Adrenal gland (tissue), 12 donors: Measurements from ENCODE around the gene UBE2K. TPM values are rescaled to one million over a fixed set of nuclear protein-coding genes. Genes with fewer than 3 reads are reported as not detected.
"Not testable (repeated sequence)": the region's sequence is repeated elsewhere in the genome, so short reads cannot be mapped to it uniquely, and the experiment has no call there.

Experiments
- DNase-seq, 7 donors: peaks; one replicate each; pipeline ENCODE4 v3.0.0-alpha.2; 2019 to 2020
- H3K27ac ChIP-seq, 5 donors: fragments of 200-600 bp; sonication (generic) in 4 of 5; 1 replicate in 3 of 5; 2 replicates in 2 of 5; pipeline versions ENCODE4 v1.5.1 to v1.8.0; 2016 to 2020; ENCODE audit warnings: mild to moderate bottlenecking in 1 of 5
- H3K27me3 ChIP-seq: fragments of 200-600 bp; 2 replicates; pipeline ENCODE4 v1.8.0; 2021
- H3K36me3 ChIP-seq, 2 donors: fragments of 200-600 bp; replicated peaks in 1 of 2; 1 replicate in 1 of 2; 2 replicates in 1 of 2; pipeline versions ENCODE4 v1.5.1 to v1.8.0; 2018 to 2022
- H3K4me1 ChIP-seq, 2 donors: fragments of 200-600 bp; replicated peaks in 1 of 2; 1 replicate in 1 of 2; 2 replicates in 1 of 2; pipeline versions ENCODE4 v1.5.1 to v1.8.0; 2018 to 2021
- H3K4me3 ChIP-seq, 4 donors: fragments of 200-600 bp; sonication (generic) in 3 of 4; one replicate each; pipeline ENCODE4 v1.5.1; 2016 to 2018
- H3K9me3 ChIP-seq, 3 donors: fragments of 200-600 bp; sonication (generic) in 1 of 3; replicated peaks in 1 of 3; 1 replicate in 2 of 3; 2 replicates in 1 of 3; pipeline versions ENCODE4 v1.5.1 to v1.8.0; 2016 to 2021
- CTCF ChIP-seq, 6 experiments: fragments of 450-650 bp in 4 of 6; fragments of 200-600 bp in 2 of 6; sonication (generic) in 1 of 6; IDR thresholded peaks; 1 replicate in 5 of 6; 2 replicates in 1 of 6; pipeline versions ENCODE4 v1.5.1 to v1.8.0; 2016 to 2021; ENCODE audit warnings: antibody characterized with exemption in 6 of 6, mild to moderate bottlenecking in 2 of 6, moderate library complexity in 1 of 6
- POLR2A ChIP-seq, 2 donors: fragments of 450-650 bp; IDR thresholded peaks; one replicate each; pipeline ENCODE4 v1.6.1; 2017; ENCODE audit warnings: antibody characterized with exemption in 2 of 2, mild to moderate bottlenecking in 2 of 2, moderate library complexity in 1 of 2
- WGBS, 4 donors: extraction: QIAGEN DNeasy Blood & Tissue Kit in 2 of 4; methylation state at CpG; one replicate each; pipeline versions ENCODE4 v1.1.5 to v1.1.7; 2013 to 2017; 5-methylcytosine and 5-hydroxymethylcytosine counted together
- intact Hi-C, 2 donors: fragments of 100-400 bp; cut with DNase I; formaldehyde crosslinking; loops; one replicate each; pipeline versions ENCODE4 v1.14.1 to v1.15.0; 2022 to 2023
- polyA plus RNA-seq, 3 donors: library from polyadenylated mRNA; stranded (reverse); fragments of 200-250 nt in 2 of 3; fragments of 350-450 nt in 1 of 3; fragmentation: Illumina TruSeq in 1 of 3; extraction: RNeasy Lipid Tissue Mini Kit (QIAGEN cat#74804) in 1 of 3; gene quantifications; one replicate each; pipeline ENCODE4 v1.2.3, GENCODE V29; 2013 to 2014
- total RNA-seq, 9 donors: library from RNA; depleted of rRNA in 4 of 9; stranded (reverse); fragments of >200 nt in 4 of 9; fragments of 120-200 nt in 1 of 9; fragmentation: NEBNext Ultra II Directional in 1 of 9; extraction: Animal tissue kit (Norgen Biotek cat#: 25700) in 1 of 9; gene quantifications; one replicate each; pipeline versions ENCODE4 v1.1.0 to v1.2.4, GENCODE V29; 2013 to 2023
- donor health status: healthy with polysubstance abuse.
- donor health status: Bipolar disorder and iron deficiency.
- donor health status: DM: yes; HTN: yes; CAD: no.
- donor health status: DM: no; HTN: no; CAD: no.
- donor health status: DM: no; HTN: no; CAD: no.
- donor health status: DM: yes; HTN: yes; CAD: no.

UBE2K gene
- total and polyA plus RNA-seq, 12 donors, result 17.9 to 146 (median 38.9) TPM

- 91 to 95% (median 92%) methylated on average over 7 to 11 of the region's 11 CpGs for WGBS, 4 donors
- no peak for TF ChIP-seq CTCF (IDR thresholded peaks at IDR 0.05)
- no peaks in the 10 kb centered on the region for H3K9me3 ChIP-seq
- no peaks in the 10 kb centered on the region for H3K27me3 ChIP-seq
- DNase-seq, result peak in 1 of 7 donors; percentile 44
- H3K36me3 ChIP-seq, result peaks cover 0 to 5% of the 10 kb centered on the region in 2 donors
- intact Hi-C loops, result no loop called here
- no peak overlapping the region for H3K27ac ChIP-seq
- H3K4me3 ChIP-seq, result no peak overlapping the region
- peaks cover 7 to 36% of the 10 kb centered on the region in 2 donors for H3K4me1 ChIP-seq
Measured at GRCh38 chr4:39716356-39716755, 18.4 kb downstream of the UBE2K start.

GRCh38 chr4:39717743-39718142 lies 19.8 kb downstream of the UBE2K start:
- 79 to 93% (median 85%) methylated on average over 12 to 19 of the region's 19 CpGs for WGBS, 4 donors
- H3K27me3 ChIP-seq, intact Hi-C loops, H3K9me3 ChIP-seq, H3K27ac ChIP-seq, H3K4me3 ChIP-seq, H3K36me3 ChIP-seq: not testable (repeated sequence)
- peaks cover 7 to 42% of the 10 kb centered on the region in 2 donors for H3K4me1 ChIP-seq
- peak in 1 of 7 donors; percentile 18 for DNase-seq

- H3K4me1 ChIP-seq, result peaks cover 5 to 36% of the 10 kb centered on the region in 2 donors
- no peak overlapping the region for H3K4me3 ChIP-seq
- H3K36me3 ChIP-seq, result peaks cover 0 to 5% of the 10 kb centered on the region in 2 donors
- DNase-seq, result peak in 1 of 7 donors; percentile 44
- intact Hi-C loops, result no loop called here
- H3K27me3 ChIP-seq, result no peaks in the 10 kb centered on the region
- 87 to 94% (median 94%) methylated on average over 6 to 33 of the region's 33 CpGs for WGBS, 4 donors
- H3K9me3 ChIP-seq, result no peaks in the 10 kb centered on the region
- H3K27ac ChIP-seq, result no peak overlapping the region
- no peak for TF ChIP-seq POLR2A (IDR thresholded peaks at IDR 0.05)
- no peak for TF ChIP-seq CTCF (IDR thresholded peaks at IDR 0.05)
Measured at GRCh38 chr4:39718366-39719323, 20.7 kb downstream of the UBE2K start.

- no peak for TF ChIP-seq CTCF (IDR thresholded peaks at IDR 0.05)
- no peak for TF ChIP-seq POLR2A (IDR thresholded peaks at IDR 0.05)
- no peaks in the 10 kb centered on the region for H3K9me3 ChIP-seq
- no peak for DNase-seq
- intact Hi-C loops, result no loop called here
- peaks cover 0 to 26% of the 10 kb centered on the region in 2 donors for H3K4me1 ChIP-seq
- H3K36me3 ChIP-seq, result peaks cover 0 to 5% of the 10 kb centered on the region in 2 donors
- H3K4me3 ChIP-seq, result no peak overlapping the region
- no peaks in the 10 kb centered on the region for H3K27me3 ChIP-seq
- H3K27ac ChIP-seq, result no peak overlapping the region
Measured at GRCh38 chr4:39719804-39720580, 22.1 kb downstream of the UBE2K start.

GRCh38 chr4:39721273-39721672 lies 23.3 kb downstream of the UBE2K start:
- intact Hi-C loops, H3K9me3 ChIP-seq, H3K27me3 ChIP-seq, H3K4me3 ChIP-seq, H3K36me3 ChIP-seq, H3K27ac ChIP-seq: not testable (repeated sequence)
- H3K4me1 ChIP-seq, result peaks cover 0 to 21% of the 10 kb centered on the region in 2 donors
- 89 to 97% (median 94%) methylated on average over 6 of the region's 6 CpGs for WGBS, 4 donors
- peak in 1 of 7 donors; percentile 39 for DNase-seq
